ENCODE measurements around the gene NLRC4.
"Not testable (repeated sequence)": the region's sequence is repeated elsewhere in the genome, so short reads cannot be mapped to it uniquely, and the experiment has no call there.

NLRC4 gene, protein sequence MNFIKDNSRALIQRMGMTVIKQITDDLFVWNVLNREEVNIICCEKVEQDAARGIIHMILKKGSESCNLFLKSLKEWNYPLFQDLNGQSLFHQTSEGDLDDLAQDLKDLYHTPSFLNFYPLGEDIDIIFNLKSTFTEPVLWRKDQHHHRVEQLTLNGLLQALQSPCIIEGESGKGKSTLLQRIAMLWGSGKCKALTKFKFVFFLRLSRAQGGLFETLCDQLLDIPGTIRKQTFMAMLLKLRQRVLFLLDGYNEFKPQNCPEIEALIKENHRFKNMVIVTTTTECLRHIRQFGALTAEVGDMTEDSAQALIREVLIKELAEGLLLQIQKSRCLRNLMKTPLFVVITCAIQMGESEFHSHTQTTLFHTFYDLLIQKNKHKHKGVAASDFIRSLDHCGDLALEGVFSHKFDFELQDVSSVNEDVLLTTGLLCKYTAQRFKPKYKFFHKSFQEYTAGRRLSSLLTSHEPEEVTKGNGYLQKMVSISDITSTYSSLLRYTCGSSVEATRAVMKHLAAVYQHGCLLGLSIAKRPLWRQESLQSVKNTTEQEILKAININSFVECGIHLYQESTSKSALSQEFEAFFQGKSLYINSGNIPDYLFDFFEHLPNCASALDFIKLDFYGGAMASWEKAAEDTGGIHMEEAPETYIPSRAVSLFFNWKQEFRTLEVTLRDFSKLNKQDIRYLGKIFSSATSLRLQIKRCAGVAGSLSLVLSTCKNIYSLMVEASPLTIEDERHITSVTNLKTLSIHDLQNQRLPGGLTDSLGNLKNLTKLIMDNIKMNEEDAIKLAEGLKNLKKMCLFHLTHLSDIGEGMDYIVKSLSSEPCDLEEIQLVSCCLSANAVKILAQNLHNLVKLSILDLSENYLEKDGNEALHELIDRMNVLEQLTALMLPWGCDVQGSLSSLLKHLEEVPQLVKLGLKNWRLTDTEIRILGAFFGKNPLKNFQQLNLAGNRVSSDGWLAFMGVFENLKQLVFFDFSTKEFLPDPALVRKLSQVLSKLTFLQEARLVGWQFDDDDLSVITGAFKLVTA

DNA sequence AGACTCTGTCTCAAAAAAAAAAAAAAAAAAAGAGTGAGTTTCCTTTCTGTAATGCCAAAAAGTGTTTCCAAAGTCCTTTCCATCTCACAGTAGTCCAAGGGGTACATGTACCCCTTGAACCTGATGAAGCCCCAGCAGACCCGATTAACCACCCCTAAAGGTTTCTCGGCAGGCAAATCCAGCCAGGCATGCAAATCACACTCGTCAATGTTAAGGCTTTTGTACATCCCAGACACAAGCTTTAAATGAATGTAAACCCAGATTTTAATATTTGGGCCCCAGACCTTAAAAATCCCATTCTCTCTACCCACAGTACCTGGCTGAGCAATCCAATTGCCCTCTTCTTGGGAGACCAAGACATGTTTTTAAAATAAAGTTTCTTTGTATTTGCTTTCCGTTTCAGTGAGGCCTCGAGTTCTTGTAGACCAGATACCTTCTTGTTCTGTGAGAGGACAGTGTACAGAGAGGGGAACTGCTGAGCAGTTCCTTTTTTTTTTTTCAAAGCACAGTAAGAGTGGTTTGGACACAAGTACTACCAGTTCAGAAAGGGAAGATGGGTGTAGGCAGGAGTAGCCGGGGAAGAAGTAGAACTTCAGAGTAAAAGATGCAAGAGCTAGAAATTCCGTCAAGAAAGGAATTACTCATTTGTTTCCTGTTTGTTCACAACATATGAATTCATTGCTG, at the start of gene NLRC4:
Gene NLRC4 (minus strand): TSS at position 465 of the 684 bp plus-strand sequence. CDS start 8,111 bp downstream, outside the sequence.
- DNase-seq (ENCODE audit: low read depth): no peak
- TF ChIP-seq CTCF (IDR thresholded peaks at IDR 0.05; ENCODE audit: low read length, missing control alignments): no peak
- no peak within 1 kb of the TSS for H3K4me3 ChIP-seq (replicated peaks; ENCODE audit: low read depth, low read length)

- H3K4me3 ChIP-seq (replicated peaks; ENCODE audit: low read depth, low read length): no peak overlapping the region
- TF ChIP-seq CTCF (IDR thresholded peaks at IDR 0.05; ENCODE audit: low read length, missing control alignments): no peak
- DNase-seq (ENCODE audit: low read depth): no peak
Measured at GRCh38 chr2:32310577-32310976, 45.9 kb upstream of the NLRC4 start.

DNA sequence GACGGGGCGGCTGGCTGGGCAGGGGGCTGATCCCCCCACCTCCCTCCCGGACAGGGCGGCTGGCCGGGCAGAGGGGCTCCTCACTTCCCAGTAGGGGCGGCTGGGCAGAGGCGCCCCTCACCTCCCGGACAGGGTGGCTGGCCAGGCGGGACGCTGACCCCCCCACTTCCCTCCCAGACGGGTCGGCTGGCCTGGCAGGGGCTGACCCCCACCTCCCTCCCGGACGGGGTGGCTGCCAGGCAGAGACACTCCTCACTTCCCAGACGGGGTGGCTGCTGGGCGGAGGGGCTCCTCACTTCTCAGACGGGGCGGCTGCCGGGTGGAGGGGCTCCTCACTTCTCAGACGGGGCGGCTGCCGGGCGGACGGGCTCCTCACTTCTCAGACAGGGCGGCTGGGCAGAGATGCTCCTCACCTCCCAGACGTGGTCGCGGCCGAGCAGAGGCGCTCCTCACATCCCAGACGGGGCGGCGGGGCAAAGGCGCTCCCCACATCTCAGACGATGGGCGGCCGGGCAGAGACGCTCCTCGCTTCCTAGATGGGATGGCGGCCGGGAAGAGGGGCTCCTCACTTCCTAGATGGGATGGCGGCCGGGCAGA, 29.4 kb upstream of the NLRC4 start:
- H3K4me3 ChIP-seq (replicated peaks; ENCODE audit: low read depth, low read length); DNase-seq (ENCODE audit: low read depth): not testable (repeated sequence)

DNA sequence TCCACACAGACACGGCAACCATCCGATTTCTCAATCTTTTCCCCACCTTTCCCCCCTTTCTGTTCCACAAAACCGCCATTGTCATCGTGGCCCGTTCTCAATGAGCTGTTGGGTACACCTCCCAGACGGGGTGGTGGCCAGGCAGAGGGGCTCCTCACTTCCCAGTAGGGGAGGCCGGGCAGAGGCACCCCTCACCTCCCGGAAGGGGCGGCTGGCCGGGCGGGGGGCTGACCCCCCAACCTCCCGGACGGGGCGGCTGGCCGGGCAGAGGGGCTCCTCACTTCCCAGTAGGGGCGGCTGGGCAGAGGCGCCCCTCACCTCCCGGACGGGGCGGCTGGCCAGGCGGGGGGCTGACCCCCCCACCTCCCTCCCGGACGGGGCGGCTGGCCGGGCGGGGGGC, 28.8 kb upstream of the NLRC4 start:
- H3K4me3 ChIP-seq (replicated peaks; ENCODE audit: low read depth, low read length); DNase-seq (ENCODE audit: low read depth): not testable (repeated sequence)

DNA sequence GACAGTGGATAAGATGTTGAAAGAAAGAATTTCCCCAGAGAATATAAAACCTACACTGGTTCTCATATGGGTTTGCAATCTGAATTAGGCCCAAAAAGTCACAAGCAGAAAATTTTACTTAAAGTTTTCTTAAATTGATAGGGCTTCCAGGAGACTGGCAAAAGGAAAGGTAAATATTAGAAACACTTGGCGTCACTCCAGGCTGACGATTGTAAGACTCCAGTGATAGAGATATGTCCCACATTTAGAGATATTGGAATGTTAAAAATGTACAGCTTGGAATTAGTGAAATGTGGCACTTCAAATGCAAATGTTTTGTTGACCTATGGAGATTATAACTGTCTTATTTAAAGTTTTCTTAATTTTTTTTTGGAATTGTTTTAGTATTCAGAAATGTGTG, 27.1 kb upstream of the NLRC4 start:
- TF ChIP-seq CTCF (IDR thresholded peaks at IDR 0.05; ENCODE audit: low read length, missing control alignments): no peak
- peak; percentile 22 for DNase-seq (ENCODE audit: low read depth)
- no peak overlapping the region for H3K4me3 ChIP-seq (replicated peaks; ENCODE audit: low read depth, low read length)

- DNase-seq (ENCODE audit: low read depth): peak; percentile 9
- H3K4me3 ChIP-seq (replicated peaks; ENCODE audit: low read depth, low read length): no peak overlapping the region
- TF ChIP-seq CTCF (IDR thresholded peaks at IDR 0.05; ENCODE audit: low read length, missing control alignments): no peak
Measured at GRCh38 chr2:32290000-32290339, 25.3 kb upstream of the NLRC4 start.

DNA sequence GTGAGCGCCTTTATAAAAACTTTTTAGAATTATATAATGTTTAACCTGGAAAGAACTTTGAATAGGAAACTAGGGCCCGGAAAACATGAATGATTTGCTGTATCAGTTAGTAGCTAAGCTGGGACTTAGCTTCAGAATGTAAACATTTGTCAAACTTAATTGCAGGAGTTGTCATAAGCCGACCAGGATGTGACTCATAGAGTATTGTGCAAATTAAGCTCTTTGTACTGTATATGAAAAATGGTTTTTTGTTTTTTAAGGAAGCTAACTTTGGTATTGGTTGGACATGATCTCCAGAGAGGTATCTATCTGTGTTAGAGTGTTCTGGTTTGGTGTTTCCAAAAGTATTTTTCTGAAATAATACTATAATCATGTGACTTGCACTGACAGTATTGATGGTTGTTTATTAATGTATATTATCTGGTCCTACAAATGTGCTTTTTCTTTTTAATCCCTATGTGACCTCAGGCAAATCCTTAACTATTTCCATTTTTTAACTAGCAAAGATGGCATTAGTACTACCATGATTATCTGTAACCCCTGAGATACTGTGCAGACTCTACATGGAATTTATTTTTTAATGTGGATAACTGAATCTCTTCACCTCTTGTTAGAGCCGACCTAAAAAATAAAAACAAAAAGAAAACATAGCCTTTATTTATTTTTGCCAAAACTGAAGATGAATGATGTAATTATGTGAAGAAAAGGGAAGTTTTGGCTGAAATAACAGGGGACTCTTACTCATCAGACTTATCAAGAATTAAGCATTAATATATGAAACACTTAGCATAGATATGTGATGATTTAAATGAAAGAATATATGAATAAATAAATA, 24.7 kb upstream of the NLRC4 start:
- TF ChIP-seq CTCF (IDR thresholded peaks at IDR 0.05; ENCODE audit: low read length, missing control alignments): no peak
- no peak overlapping the region for H3K4me3 ChIP-seq (replicated peaks; ENCODE audit: low read depth, low read length)
- DNase-seq (ENCODE audit: low read depth): peak; percentile 75
